GM03348 (cell line): ENCODE data around the gene MSRB1.

ENCODE experiments used
- DNase-seq: peaks from one replicate; pipeline ENCODE4 v3.0.0; 2012; ENCODE audit warnings: low spot score

Gene MSRB1

DNA sequence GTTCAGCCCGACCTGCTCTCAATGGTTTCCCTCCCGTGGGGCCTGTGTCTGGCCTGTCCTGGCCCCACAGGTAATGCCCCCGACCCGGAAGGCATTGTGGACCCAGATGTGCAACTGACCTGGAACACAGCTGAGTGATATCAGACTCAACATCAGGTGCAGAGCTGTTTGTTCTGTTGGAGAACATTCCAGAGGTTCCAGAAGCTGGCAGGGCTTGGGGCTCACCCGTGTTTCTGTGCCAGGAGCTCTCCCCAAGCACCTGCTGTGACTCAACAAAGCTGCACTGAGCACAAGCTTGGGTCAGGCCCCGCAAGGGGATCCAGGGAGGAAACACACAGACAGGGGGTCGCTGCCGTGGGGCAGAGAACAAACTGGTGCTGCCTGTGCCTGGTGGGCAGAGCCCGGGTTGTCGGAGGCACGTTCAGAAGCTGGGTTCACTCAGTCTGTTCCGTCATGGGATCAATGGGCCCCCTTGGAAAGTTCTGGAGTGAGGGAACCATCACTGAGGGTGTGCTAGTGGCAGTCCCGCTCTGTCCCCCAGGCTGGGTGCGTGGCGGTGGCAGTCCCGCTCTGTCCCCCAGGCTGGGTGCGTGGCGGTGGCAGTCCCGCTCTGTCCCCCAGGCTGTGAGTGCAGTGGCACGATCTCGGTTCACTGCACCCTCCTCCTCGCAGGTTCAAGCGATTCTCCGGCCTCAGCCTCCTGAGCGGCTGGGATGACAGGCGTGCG, 46.9 kb downstream of the MSRB1 start:
- no peak for DNase-seq

DNA sequence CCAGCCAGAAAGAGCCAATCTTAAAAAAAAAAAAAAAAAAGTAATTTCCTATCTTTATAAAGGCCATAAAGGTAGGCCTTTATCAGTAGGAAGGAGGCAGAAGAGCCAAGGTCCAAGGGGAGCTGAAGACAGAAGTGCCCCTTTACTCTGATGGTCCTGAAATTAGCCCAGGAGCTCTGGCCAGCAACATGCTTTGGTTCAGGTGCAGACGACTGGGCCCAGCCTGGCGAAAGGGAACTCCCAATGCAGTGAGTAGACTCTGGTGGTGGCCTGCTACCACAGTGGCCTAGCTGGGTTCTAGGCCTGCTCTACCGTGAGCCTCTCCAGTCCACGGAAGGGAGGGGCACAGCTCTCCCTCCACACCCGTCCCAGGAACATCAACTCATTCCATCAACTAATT, 47.9 kb downstream of the MSRB1 start:
- no peak for DNase-seq

GRCh38 chr16:1890708-1891050, 52.3 kb downstream of the MSRB1 start:
- DNase-seq, result no peak

GRCh38 chr16:1890024-1890707, 52.8 kb downstream of the MSRB1 start:
- no peak for DNase-seq
